ENCODE results near the gene PNPLA2. TPM values are rescaled to one million over a fixed set of nuclear protein-coding genes. Genes with fewer than 3 reads are reported as not detected.

The PNPLA2 gene
- total RNA-seq, 4 donors from 2014 or later, result 58.9 to 93.3 (median 91.7) TPM

DNA sequence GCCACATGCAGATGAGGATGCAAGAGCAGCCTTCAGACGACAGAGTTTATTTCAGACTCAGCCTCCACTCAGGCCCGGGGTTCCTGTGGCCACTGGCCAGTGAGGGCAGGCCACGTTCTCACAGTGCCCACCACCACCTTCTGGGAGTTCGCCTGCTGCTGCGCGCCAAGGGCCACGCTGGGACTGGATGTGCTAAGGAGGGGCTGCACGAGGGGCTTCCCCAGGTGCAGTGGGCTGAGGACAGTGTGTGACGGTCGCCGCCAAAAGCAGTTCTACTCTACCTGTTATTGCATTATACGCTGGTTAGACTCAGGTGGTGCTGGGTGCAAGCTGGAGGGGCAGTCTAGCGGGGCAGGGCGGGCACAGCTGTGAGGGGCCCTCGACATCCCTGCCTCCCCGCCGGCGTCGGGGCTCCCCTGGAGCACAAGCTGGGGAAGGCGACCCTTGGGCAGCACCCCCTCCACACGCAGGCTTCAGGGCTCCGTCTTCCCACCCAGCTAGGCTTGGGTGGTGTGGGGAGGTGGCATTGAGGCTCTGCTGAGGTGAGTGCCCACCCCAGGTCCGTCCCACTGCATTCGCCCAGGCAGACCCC lies 31.5 kb upstream of the PNPLA2 start:
- peaks cover 11 to 19% of the 10 kb centered on the region in 2 donors for H3K4me1 ChIP-seq
- H3K27ac ChIP-seq, result no peak overlapping the region
- in situ Hi-C loops (cut with MboI; ENCODE audit: low sequenced_read_pairs in 4 of 4), result no loop called here
- intact Hi-C loops (cut with DNase I; ENCODE audit: low total_unique reads), result no loop called here
- H3K27me3 ChIP-seq, result peaks cover 29 to 36% (median 29%) of the 10 kb centered on the region in 3 donors
- no peak overlapping the region for H3K4me3 ChIP-seq
- no peak for TF ChIP-seq POLR2A (IDR thresholded peaks at IDR 0.05)
- TF ChIP-seq, protein P1, sequence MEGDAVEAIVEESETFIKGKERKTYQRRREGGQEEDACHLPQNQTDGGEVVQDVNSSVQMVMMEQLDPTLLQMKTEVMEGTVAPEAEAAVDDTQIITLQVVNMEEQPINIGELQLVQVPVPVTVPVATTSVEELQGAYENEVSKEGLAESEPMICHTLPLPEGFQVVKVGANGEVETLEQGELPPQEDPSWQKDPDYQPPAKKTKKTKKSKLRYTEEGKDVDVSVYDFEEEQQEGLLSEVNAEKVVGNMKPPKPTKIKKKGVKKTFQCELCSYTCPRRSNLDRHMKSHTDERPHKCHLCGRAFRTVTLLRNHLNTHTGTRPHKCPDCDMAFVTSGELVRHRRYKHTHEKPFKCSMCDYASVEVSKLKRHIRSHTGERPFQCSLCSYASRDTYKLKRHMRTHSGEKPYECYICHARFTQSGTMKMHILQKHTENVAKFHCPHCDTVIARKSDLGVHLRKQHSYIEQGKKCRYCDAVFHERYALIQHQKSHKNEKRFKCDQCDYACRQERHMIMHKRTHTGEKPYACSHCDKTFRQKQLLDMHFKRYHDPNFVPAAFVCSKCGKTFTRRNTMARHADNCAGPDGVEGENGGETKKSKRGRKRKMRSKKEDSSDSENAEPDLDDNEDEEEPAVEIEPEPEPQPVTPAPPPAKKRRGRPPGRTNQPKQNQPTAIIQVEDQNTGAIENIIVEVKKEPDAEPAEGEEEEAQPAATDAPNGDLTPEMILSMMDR (IDR thresholded peaks at IDR 0.05 in 4 of 5, conservative IDR thresholded peaks at IDR 0.05 in 1 of 5), result no peak
- no peaks in the 10 kb centered on the region for H3K36me3 ChIP-seq
- ATAC-seq (no peak), DNase-seq (no peak)
- no peaks in the 10 kb centered on the region for H3K9me3 ChIP-seq

DNA sequence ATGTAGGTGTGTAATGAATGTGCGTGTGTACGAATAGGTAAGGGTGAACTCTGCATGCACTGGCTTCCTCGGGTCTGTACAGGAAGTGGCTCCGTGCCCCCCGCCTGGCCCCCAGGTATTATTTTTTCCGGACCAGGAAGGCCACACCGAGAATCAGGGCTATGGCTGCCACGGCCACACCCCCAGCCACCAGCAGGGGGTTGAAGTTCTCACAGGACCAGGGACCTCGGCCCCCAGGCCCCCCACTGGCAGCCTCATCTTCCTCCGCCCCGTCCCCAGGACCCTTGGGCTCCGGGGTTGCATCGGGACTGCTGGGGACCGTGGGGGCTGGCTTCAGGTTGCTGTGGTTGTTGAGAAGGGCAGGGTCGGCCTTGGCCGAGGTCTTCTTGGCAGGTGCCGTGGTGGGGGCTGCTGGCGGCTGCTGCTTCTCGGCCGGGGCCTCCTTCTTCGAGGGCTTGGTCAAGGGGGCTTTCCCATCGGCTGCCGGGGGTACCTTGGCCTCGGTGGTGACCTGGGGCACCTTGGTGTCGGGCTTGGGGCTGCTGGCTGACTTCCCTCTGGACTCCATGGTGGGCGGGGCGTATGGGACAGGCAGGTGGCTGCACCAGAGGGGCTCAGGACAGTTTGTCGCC lies 30.6 kb upstream of the PNPLA2 start:
- Histone ChIP-seq H3K9me3 (no peaks in the 10 kb centered on the region), H3K36me3 (no peaks in the 10 kb centered on the region), H3K4me1 (peaks cover 8 to 10% of the 10 kb centered on the region in 2 donors), H3K4me3 (no peak overlapping the region), H3K27ac (no peak overlapping the region), H3K27me3 (peaks cover 30 to 37% (median 31%) of the 10 kb centered on the region in 3 donors)
- no peak for TF ChIP-seq POLR2A (IDR thresholded peaks at IDR 0.05)
- TF ChIP-seq, protein P1 (IDR thresholded peaks at IDR 0.05 in 4 of 5, conservative IDR thresholded peaks at IDR 0.05 in 1 of 5), result no peak
- no peak for DNase-seq
- intact Hi-C loops (cut with DNase I; ENCODE audit: low total_unique reads) (no loop called here), in situ Hi-C loops (cut with MboI; ENCODE audit: low sequenced_read_pairs in 4 of 4) (no loop called here)
- no peak for ATAC-seq

DNA sequence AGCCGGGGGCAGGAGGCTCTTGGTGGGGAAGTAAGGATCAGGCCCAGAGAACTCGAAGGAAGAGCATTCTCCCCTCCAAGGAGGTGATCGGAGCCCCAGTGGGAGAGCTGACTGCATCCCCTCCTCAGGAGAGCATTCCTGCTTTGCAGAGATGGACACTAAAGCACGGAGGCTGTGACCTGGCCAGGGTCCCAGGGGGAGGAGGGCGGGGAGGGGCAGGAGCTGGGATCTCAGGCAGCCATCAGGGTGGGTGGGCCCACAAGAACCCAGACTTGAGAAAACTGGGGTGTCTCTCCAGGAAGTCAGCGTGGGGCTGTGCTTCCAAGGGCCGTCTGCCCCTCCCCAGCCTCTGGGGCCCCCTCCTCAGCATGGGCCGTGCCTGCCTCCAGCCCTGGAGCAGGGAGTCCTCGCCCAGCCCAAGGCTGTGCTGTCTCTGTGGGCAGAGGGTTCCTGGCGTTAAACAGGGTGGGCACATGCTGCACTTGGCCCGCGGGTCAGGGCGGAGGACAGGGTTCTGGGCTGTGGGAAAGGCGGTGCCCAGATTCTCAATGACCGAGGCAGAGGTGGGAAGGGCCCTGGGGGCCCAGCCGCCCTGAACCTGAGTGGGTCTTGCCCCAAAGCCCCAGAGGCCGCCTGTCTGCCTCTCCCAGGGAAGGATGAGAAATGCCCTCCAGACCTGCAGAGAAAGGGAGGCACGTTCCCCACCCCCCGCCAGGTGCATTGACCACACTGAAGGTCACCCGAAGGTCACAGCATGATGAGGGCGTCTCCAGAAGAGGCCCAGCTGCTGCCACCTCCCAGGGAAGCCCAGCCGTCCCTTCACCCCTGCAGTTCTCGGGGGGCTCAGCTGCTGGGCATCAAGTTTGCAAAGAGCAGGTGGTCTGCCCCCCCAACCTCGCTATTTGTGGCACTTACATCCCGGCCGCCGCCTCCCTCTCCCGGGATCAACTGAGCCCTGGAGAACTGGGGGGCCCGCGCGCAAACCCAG lies 29.5 kb upstream of the PNPLA2 start:
- Histone ChIP-seq H3K9me3 (no peaks in the 10 kb centered on the region), H3K27ac (no peak overlapping the region), H3K4me3 (no peak overlapping the region), H3K36me3 (no peaks in the 10 kb centered on the region), H3K4me1 (peaks cover 0 to under 1% of the 10 kb centered on the region in 2 donors), H3K27me3 (peaks cover 33 to 46% (median 42%) of the 10 kb centered on the region in 3 donors)
- no peak for DNase-seq
- ATAC-seq, result no peak
- in situ Hi-C loops (cut with MboI; ENCODE audit: low sequenced_read_pairs in 4 of 4), result no loop called here
- intact Hi-C loops (cut with DNase I; ENCODE audit: low total_unique reads), result no loop called here
- TF ChIP-seq POLR2A (IDR thresholded peaks at IDR 0.05), result no peak
- TF ChIP-seq, protein P1 (IDR thresholded peaks at IDR 0.05 in 4 of 5, conservative IDR thresholded peaks at IDR 0.05 in 1 of 5), result no peak

DNA sequence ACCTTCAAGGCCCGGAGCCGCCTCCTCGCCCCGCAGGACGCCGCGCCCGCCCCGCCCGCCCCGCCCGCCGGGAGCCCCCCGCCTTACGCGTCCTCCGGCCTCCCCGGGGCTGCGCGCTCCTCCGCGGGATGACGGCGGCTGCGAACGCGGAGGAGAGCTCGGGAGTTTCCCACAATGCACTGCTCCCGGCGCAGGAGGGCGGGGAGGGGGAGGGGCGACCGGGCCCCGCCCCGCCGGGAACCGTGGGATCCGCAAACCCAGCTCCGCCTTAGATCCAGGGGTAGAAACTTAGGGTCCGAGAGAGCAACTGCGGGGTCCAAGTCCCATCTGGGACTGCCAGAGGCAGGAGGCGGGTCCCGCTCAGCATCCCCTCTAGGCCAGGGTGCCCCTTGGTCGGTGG lies 28.8 kb upstream of the PNPLA2 start, which contains the start of gene CEND1:
TSS of gene CEND1 (minus strand) at position 148 of the 400 bp plus-strand sequence. CDS start 1,514 bp downstream, outside the sequence.
- in situ Hi-C loops (cut with MboI; ENCODE audit: low sequenced_read_pairs in 4 of 4) (no loop called here), intact Hi-C loops (cut with DNase I; ENCODE audit: low total_unique reads) (no loop called here)
- peaks cover 39 to 51% (median 49%) of the 10 kb centered on the region in 3 donors for H3K27me3 ChIP-seq
- DNase-seq (no peak), ATAC-seq (no peak)
- peaks cover 0 to under 1% of the 10 kb centered on the region in 2 donors for H3K4me1 ChIP-seq
- no peak within 1 kb of the TSS for H3K4me3 ChIP-seq
- H3K27ac ChIP-seq, result no peak within 1 kb of the TSS
- H3K9me3 ChIP-seq, result no peaks in the 10 kb centered on the region
- H3K36me3 ChIP-seq, result no peaks in the 10 kb centered on the region
- no peak for TF ChIP-seq POLR2A (IDR thresholded peaks at IDR 0.05)
- TF ChIP-seq, protein P1 (IDR thresholded peaks at IDR 0.05 in 4 of 5, conservative IDR thresholded peaks at IDR 0.05 in 1 of 5), result no peak

All from gastrocnemius medialis (tissue), 4 donors.